RCC 7860 (cell line): ENCODE data around the gene SLC6A3.
"Not testable (repeated sequence)": the region's sequence is repeated elsewhere in the genome, so short reads cannot be mapped to it uniquely, and the experiment has no call there.

ENCODE experiments used
- DNase-seq: peaks from one replicate; pipeline ENCODE4 v3.0.0-alpha.2; 2015; ENCODE audit warnings: low spot score
- FAIRE-seq: peaks from 2 replicates; lab custom pipeline; 2012; peaks lifted over from hg19 to GRCh38; lab: Jason Lieb, UNC

The SLC6A3 gene

DNA sequence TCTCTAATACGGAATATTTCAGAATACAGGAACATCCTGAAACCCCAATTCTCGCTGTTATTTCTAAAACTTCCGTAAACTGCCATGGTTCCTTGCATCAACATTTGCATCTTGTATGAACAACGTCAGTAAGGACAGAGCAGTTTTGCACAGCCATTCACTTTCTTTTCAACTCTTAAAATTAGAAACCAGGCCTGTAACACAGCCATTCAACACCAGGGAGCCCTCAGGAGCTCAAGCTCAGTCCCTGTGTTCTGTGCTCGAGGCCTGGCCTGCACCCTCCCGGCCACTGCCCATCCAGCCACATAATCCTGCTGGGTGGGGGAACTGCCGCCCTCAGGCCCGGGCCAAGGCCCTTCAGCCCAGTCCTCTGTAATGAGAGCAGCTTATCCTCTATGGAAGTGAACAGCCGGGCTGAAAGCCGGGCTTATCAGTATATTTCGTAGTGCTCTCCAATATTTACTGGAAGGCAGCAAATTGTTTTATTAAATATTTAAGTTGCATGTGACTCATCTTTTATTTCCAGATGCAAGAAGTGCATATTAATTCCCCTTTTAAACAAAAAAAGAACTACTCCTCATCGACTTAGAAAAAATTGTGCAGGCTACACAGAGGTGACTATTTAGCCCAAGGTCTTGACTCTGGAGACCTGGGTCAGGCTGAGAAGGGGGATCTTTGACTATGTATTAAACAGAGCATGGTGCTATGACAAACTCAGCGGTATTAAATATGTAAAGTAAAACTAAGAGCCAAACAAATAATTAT lies 33.2 kb upstream of the SLC6A3 start:
- FAIRE-seq (no peak), DNase-seq (no peak)

DNA sequence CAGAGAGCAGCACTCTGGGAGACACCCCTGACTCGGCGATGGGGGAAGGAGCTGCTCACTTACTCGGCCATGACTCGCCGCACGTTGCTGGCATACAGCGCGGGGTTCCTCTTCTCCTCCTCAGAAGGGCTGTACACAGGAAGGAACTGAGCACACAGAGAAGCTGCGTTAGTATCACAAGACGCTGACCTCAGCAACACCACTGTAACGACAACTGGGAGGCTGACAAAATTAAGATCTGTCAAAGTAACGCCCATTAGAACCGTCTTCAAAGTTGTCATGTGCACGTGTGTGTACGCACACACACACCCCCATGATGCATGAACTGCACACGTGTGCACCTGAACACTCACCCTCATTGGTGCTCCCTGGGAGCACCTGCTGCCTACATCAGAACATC lies 32.1 kb upstream of the SLC6A3 start:
- DNase-seq (no peak), FAIRE-seq (no peak)

DNA sequence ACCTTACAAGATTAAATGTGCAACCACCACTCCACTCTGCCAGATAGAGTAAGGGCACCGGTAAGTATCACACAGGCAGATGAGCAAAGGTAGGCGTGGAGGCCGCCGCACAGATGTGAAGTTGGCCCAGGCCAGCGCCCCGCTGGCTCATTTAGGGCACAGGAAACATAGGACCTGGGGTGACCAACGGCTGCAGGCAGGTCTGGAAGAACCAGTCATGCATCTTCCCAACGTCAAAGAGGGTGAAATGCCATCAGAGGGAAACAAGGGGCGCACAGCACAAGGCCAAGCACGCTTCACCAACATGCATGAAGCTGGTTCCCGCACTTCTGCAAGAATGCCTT lies 31.7 kb upstream of the SLC6A3 start:
- DNase-seq (no peak), FAIRE-seq (no peak)

DNA sequence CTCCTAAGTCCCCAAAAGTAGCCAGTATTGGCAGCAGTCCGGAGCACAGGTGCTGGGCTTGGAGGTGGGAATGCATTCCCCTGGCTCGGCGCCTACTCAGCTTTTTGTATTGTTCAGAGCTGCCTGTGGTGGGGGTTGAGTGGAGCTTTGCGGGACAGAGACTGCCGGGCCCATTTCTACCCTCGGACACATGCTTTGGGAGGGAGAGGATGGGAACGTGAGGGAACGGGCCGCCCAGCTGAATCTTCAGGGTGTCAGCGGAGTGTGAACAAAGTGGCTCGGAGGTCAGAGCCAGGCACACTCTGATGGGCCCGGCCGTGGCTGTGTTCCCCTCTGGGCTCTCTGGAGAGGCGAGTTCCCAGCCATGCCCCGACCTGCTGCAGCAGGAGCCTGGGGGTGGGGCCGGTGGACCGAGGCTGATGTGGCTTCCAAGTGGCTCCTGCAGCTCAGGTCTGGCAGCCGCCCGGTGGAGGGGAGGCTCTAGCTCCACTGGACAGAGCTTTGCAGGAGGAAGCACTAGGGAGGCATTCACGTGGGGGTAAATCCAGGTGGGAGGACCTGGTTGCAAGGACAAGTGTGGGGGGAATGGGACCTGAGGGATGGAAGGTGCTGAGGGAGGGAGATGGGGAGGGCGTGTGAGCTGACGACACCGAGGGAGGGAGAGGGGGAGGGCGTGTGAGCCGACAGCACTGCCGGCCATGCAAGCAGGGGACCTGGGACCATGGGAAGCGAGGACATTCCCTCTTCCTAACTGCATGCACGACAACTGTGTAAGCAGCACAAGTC lies 31.1 kb upstream of the SLC6A3 start:
- no peak for DNase-seq
- no peak for FAIRE-seq

DNA sequence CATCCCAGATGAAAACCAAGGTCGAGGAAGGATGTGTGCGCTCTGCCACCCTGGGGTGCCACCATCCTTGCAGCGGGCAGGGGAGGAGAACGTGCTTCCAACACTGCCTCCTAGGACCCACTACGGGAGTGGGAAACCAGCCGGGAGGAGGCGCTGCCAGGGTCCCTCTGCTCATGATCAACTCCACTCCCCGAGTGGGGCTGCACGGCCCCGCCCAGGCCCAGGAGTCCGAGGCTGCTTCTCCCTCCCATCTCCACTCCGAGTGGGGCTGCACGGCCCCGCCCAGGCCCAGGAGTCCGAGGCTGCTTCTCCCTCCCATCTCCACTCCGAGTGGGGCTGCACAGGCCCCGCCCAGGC lies 30.3 kb upstream of the SLC6A3 start:
- not testable (repeated sequence) for FAIRE-seq, DNase-seq

DNA sequence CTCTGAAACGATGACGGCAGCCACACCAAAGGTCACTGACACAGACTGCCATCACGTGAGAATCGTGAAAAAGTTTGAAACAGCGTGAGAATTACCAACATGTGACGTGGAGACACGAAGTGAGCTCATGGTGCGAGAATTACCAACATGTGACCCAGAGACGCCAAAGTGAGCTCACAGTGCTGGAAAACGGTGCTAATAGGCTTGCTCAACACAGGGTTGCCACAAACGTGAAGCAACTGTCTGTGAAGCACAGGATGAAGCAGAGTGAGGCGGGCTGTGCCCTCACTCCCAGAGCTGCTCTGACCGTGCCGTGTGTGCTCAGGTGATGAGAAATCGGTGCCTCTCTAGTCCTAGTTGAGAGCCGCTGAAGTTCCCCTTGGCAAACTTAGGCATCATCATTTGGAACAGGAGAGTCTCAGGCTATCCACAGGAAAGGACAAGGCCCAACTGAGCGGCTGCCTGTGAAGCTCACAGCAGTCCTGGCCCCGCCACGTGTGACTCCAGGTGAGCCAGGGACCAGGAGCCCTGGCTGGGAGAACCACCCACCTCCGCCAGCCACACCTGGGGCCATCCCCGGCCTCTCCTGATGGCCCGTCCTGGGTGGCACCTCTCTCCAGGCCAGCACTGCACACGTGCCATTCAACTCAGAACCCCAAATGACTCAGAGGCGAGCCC lies 29.8 kb upstream of the SLC6A3 start:
- DNase-seq (no peak), FAIRE-seq (no peak)

DNA sequence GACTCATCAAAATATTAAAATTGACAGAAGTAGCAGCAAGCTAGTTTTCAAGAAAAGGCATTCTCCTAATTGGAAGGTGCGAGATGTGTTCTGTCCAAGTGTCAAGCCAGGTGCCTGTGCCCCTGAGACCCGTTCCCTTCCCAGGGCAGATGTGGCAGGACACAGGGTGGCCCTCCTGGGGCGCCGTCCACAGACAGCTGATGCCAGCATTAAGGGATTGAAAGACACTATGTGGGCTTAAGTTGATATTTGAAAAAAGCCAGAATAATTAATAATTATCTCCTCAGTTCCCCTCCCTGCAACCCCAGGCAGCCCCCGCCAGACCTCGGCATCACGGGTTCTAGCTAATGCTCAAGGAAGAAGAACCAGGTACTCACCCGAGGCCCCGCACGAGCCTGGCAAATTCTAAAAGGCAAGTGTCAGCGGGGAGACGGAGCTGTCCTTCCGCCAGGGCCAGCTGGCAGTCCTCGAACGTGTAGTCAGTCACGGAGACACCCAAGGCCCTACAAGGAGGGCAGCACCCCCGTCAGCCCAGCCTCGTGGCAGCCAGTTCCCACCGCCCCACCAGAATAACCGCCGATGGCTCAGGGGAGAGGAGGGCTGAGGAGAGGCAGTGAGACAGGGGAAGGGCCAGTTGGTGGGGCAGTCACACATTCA lies 29.1 kb upstream of the SLC6A3 start:
- DNase-seq = no peak
- no peak for FAIRE-seq

DNA sequence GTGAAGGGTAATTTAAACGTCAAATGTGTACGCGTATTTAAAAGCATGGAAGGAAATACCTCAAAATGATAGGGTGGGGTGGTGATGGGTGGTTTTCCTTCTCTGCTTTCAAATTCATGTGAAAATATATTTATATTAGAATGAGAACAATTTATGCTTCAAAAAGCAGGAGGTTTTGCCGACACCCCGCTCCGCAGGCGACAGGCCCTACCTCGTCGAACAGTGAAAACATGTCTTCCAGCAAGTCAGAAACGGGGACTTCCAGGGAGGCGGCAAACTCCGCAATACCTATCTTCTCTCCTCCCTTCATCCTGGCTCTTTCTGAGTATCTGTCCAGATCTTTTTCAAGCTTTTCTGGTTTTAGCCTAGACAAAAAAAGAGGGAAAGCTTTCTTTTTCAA lies 28.5 kb upstream of the SLC6A3 start:
- no peak for DNase-seq
- no peak for FAIRE-seq

DNA sequence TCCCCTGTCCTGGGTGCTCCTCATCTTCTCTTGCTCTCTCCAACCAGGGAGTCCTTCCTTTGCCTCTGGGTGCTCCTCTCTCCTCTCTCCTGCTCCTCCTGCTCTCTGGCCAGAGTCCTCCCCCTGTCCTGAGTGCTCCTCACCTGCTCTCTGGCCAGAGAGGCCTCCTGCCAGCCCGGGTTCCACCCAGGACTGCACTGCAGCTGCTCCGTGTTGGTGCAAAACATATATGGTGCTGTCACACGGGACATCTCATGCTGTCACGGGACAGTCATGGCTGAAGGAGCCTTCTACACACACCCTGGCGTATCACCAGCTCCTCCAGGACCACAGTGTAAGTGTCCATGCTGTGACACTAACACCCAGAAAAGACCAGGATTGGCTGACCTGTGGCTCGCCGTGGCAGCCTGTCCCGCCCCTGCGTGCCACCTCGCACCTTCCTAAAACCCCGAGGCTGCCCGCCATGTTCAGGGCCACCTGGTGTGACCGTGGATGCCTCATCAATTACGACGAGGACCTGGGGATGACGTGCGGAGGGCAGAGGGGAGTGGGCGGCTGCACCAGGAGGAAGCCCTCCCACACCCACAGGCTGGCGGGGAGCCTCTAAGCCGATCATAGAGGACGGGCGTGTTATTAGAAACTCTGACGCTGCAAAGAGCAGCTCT lies 27.9 kb upstream of the SLC6A3 start:
- DNase-seq = no peak
- FAIRE-seq = no peak

DNA sequence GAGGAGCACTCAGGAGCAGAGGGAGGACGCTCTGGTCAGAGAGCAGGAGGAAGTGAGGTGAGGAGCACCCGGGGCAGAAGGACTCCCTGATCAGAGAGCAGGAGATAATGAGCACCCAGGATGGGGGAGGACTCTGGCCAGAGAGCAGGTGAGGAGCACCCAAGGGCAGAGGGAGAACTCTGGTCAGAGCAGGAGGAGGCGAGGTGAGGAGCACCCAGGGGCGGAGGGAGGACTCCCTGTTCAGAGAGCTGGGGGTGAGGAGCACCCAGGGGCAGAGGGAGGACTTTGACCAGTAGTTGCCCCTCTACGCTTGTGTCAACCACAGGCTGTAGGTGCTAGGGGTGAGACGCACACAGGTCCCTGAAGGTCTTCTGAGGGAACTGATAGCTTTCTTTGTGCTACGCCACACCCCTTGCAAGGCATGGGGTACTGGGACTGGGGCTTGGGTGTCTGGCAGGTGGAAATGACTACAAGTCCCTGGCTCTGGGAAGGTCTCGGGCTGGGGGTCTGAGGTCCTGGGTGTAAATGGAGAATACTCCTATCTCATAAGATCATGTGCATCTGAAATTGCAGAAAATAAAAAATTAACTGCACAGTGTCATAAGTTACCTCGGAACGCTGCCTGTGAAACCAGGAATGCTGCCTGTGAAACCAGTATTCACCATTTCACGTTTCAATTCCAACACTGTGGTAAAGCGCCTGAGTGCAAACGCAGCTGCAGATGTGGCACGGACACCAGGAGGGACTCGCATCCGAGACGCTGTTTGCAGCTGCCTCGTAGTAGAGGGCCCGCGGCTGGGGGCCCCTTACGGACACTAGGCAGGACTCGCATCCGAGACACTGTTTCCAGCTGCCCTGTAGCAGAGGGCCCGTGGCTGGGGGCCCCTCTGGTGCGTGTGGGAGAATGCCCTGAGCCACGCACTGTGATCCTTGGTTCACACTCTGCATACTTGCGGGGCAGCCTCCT lies 27.0 kb upstream of the SLC6A3 start:
- DNase-seq (no peak), FAIRE-seq (no peak)

DNA sequence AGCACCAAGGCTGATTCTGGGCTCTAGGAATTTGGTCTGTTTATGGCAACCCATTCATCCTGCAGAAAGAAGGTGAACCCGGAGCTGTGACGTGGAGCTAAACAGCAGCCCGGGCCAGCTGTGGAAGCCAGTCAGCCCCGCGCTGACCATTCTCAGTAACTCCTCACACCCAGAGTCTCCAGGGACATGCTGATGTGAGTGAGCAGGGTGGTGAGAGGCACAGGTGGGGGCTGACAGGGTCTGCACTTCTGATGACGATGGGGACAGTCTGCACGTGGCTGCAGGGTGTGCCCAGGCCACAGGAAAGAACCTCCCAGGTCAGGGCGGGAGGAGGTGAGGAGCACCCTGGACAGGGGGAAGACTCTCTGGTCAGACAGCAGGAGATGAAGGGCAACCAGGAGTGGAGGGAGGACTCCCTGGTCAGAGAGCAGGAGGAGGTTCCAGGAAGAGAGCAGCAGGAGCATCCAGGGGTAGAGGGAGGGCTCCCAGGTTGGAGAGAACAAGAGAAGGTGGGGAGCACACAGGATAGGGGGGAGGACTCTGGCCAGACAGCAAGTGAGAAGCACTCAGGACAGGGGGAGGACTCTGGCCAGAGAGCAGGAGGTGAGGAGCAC lies 26.1 kb upstream of the SLC6A3 start:
- DNase-seq (no peak), FAIRE-seq (no peak)

DNA sequence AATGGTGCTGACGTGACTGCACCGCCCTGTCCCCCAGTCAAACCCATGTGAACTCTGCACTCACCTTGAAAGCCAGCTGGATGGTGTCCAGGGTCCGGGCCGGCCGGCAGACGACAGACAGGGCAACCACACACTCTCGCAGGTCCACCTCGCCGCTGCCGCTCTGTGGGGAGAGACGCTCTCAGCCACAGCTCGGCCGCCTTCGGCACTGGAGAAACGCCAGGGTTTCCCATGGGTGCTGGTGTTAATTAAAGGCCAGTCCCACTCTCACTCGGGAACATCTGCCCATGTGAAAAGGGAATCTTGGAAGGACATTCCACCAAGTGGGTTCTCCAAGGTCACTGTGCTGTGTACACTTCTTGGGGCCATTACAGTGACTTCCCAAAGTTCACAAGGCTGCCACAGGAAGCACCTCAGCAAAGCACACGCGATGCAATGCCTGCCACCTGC lies 25.5 kb upstream of the SLC6A3 start:
- no peak for FAIRE-seq
- no peak for DNase-seq

DNA sequence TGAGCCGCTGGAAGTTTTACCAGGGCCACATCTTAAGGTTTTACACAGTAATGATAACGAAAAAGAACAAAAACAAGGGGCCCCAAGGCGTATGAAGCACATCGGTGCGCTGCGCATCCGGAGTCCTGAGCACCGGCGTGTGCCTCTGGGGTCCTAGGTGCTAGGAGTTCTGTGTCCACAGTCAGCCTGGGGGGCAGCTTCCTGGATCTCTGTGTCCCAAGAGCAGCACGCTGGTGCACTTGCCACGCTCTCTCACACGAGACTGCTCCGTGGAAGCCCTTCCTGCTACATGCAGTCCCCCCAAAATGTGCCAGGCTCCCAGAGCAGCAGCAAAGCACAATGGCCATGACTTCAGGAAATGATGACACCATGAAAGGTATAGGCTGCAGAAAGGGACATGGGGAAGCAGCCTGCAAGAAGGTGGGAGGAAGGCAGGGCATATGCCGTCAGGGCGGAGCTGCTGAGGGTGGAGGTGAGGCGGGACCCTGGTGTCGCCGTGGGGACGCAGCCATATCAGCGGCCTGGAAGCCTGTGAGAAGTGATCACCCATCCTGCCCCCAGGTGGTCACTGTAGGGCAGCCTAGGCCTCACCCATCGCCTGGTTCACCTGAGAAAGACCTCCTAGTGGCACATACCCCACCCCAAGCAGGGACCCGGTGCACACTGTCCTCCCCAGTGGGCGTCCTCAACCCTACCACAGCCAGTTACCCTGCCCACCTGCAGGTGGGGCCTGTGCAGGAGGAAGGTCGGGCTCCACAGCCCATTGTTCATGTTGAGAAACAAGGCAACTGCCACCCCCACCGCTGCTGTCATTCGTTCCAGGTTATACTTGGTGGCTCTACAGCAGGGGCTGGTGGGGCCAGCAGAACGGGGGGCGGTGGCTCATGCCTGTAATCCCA lies 23.6 kb upstream of the SLC6A3 start:
- FAIRE-seq (no peak), DNase-seq (no peak)

DNA sequence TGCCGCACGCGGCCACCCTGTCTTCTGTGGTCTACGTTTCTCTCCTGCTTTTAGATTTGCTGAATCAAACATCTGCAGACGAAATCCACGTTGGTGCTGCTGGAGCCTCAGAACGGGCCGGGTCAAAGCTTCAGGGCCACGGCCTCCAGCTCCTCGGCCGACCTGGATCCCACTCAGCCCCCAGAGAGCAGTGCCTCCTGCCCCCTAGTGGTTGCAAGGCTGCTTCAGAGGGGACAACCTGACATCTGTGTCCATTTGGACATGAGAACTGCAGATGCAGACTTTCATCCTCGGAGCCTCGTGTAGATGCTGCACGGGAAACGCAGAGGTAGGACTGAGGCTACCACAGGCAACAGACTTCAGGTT lies 23.0 kb upstream of the SLC6A3 start:
- no peak for DNase-seq
- no peak for FAIRE-seq

DNA sequence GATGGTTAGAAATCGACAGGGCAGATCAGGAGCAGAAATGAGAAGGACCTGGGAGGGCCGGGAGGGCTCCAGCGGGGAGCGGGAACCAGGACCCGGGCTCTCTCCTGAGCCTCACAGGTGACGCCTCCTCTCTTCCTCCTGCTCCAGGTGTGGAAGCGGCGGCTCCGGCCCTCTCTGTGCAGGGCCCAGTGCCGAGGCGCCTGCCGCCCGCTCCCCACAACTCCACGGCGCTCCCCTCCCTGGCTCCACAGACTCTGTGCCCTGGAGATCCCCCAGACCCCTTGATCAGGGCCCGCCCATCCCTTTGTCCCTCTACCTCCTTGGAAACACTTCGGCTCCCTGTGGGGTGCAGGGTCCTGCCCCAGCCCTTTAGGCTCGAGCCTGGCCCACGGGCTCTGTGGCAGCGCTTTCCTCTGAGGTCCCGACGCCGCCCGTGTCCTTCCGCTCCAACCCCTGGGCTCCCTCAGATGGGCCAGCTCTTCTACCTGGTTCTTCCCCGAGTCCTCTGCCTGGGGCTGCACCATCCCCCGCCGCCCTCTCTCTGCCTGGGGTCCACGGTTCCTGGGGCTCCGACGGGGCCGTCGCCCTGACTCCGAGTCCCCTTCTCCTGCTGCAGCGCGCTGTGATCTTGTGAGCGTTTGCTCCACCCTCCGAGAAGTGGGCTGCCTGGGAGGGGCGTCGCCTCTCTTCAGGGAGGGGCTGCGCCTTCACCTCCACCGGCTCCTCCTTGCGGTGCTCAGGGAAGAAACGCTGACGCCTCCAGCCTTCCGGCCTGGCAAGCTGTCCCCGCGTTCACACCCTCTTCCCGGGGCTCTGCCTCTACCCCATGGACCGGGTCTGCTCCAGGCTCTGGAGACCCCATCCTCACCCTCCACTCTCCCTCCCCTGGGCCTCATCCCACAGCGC lies 22.4 kb upstream of the SLC6A3 start:
- FAIRE-seq = no peak
- DNase-seq = no peak

DNA sequence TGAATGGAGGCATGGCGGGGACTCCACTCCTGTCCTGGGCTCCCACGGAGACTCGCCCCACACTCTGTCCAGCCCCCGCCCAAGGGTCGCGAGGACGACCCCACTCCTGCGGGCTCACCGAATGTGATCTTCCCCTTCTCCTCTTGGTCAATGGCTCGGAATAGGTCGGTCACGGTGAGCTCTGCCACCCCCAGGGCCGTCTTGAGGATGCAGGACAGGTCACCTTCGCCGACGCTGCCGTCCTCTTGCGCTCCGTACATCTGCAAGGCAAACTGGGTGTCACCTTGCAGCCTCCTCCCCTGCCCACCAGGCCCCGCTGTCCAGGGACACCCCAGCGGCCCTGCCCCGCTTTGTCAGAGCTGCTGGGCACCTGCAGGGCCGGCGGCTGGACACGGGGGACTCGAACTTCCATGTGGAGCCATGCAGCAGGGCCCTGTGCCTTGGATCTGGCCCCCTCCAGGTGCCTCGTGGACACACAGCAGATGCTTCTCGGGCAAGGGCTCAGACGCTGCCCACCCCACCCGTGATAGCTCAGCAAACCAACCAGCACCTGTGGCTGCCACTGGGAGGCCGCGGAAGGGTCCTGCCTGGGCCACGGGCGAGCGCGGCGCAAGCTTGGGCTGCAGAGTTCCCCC lies 21.5 kb upstream of the SLC6A3 start:
- FAIRE-seq = no peak

DNA sequence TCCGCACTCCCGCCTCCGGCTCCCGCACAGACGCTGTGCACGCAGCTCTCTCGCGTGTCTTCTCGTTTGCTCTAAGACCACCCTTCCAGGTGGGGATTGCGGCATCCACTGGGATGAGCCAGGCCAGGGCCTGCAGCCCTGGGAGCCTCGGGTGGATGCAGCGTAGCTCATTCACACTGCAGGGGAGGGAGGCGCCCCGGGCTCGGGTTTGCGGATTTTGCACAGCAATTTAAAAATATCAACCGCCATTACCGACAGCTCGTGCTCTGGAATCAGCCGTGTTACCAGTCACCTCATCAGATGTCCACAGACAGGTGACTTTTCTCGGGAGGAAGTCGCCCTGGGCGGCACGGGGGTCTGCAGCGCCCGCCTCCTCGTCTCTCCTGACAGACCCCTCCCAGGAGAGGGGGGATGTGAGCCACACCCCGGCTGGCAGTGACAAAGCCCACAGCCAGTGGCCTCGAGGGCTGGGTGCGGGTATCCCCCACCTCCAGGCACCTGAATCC lies 20.8 kb upstream of the SLC6A3 start:
- no peak for FAIRE-seq
- no peak for DNase-seq

More for the DNA sequence above, 21.5 kb upstream of the SLC6A3 start:
- DNase-seq = no peak
